Activated naive CD4-positive, alpha-beta T cell treated with anti-CD3 and anti-CD28 coated beads for 36 hours (primary cell): ENCODE measurements around the gene UBR1. TPM values are rescaled to one million over a fixed set of nuclear protein-coding genes. Genes with fewer than 3 reads are reported as not detected.

ENCODE experiments used
- CTCF ChIA-PET: fragments of 350-600 bp; sonication (Branson Sonifier 250); formaldehyde crosslinking; loops from one replicate; lab custom pipeline; 2021; ENCODE audit warnings: antibody characterized with exemption; lab: Charles Lee
- DNase-seq: peaks from one replicate; pipeline ENCODE4 v3.0.0-alpha.2; 2020
- H3K27ac Mint-ChIP-seq: one replicate; pipeline ENCODE4 v1.8.0; 2021; ENCODE audit warnings: mild to moderate bottlenecking, mixed read lengths
- H3K27me3 Mint-ChIP-seq: one replicate; pipeline ENCODE4 v1.8.0; 2021; ENCODE audit warnings: low read depth, mixed read lengths
- H3K36me3 Mint-ChIP-seq: one replicate; pipeline ENCODE4 v1.8.0; 2021; ENCODE audit warnings: low read depth, mixed read lengths
- H3K4me1 Mint-ChIP-seq: one replicate; pipeline ENCODE4 v1.8.0; 2021; ENCODE audit warnings: low read depth, mixed read lengths
- H3K4me3 Mint-ChIP-seq: one replicate; pipeline ENCODE4 v1.8.0; 2021; ENCODE audit warnings: mild to moderate bottlenecking, moderate library complexity, mixed read lengths
- H3K9me3 Mint-ChIP-seq: one replicate; pipeline ENCODE4 v1.8.0; 2021; ENCODE audit warnings: mixed read lengths
- intact Hi-C: fragments of 100-400 bp; cut with micrococcal nuclease; formaldehyde crosslinking; loops from one replicate; pipeline ENCODE4 v1.15.1; 2023
- total RNA-seq, 2 experiments: library from RNA; stranded (reverse); gene quantifications; one replicate each; pipeline ENCODE4 v1.2.3, GENCODE V29; 2021

UBR1 gene
- total RNA-seq, 2 experiments from 2014 or later = 25.2 to 25.9 TPM

DNA sequence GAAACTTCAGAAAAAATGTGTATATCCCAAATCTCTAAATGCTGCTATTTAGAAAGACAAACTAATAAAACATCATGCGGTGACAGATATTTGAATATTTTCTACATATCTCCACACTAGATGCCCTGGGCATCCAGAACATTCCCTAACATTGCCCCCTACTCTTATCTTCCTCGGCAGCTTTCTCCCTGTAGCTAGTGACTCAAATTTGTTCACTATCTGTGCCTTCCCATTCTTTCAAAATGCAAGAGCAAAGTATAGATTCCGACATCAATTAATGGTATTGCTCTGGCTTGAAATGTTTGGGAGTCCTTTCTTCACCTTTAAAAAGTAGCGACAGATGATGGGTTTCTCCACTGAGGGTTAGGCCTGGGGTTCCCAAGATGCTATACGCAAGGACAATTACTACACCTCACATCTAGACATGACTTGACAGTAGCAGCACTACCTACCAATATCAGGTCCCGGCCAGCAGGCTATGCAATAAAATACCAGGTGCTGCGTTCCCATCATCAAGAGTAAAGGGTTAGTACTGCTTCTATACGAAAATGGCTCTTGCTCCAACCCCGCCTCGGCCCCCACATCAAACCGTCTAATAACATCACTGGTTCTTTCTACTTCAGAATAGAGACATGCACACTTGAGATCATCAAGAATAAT, 631 bp downstream of the UBR1 start:
- DNase-seq = peak; percentile 52
- H3K4me3 Mint-ChIP-seq = peak overlapping the region; percentile 95
- no peaks in the 10 kb centered on the region for H3K9me3 Mint-ChIP-seq
- no peaks in the 10 kb centered on the region for H3K27me3 Mint-ChIP-seq
- peak overlapping the region; percentile 95 for H3K27ac Mint-ChIP-seq
- CTCF ChIA-PET = interaction anchor here (0.5 to 1.0 kb wide), 2 partner anchors 120 to 226 kb away, joined by 3 read pairs; no protein-coding TSS in a partner anchor
- H3K36me3 Mint-ChIP-seq = peaks cover 23% of the 10 kb centered on the region
- intact Hi-C loops = loop anchor here (1.0 to 10.0 kb wide), 5 partner anchors 18 to 530 kb away; partner anchors contain the start of genes CCNDBP1, MAP1A, STARD9 and TTBK2
- H3K4me1 Mint-ChIP-seq = peaks cover 45% of the 10 kb centered on the region

DNA sequence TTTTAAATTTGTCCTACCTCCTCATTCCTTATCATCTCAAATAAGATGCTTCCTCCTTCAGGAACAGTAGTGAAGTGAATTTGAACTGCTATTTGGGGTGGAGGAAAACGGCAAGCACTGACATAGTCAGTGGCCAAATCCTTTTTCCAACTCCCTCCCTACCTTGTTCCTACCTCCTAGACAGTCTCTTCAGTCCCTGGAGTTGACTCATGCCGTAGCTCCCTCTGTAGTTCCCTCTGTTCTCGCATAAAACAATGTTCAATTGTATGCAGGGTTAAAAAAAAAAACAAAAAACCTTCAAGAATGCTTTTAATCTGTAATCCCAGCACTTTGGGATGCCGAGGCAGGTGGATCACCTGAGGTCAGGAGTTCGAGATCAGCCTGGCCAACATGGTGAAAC, 1.4 kb downstream of the UBR1 start:
- Mint-ChIP-seq H3K4me1 (peaks cover 50% of the 10 kb centered on the region), H3K9me3 (no peaks in the 10 kb centered on the region), H3K4me3 (peak overlapping the region; percentile 13), H3K36me3 (peaks cover 26% of the 10 kb centered on the region), H3K27me3 (no peaks in the 10 kb centered on the region), H3K27ac (no peak overlapping the region)
- CTCF ChIA-PET = interaction anchor here (0.5 to 1.0 kb wide), 2 partner anchors 121 to 225 kb away, joined by 3 read pairs; no protein-coding TSS in a partner anchor
- no peak for DNase-seq
- intact Hi-C loops = loop anchor here (10.0 kb wide), 2 partner anchors 410 to 530 kb away; partner anchors contain the start of genes MAP1A and STARD9

DNA sequence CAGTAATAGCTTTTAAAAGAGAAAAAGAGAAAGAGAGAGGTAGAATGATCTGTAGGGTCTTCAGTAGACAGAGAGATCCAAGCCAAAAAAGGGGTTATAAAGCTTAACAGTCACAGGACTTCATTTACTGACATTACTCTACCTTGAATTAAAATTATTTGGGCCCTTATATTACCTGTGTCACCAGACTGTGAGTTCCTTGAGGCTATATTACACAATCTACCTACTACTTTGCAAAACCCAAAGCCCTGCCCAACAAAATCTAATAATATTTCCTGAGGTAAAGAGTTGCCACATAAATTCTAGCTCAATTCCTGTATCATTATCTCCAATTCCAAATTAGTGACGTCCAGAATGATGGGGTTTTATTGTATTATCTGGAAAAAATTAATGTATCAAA, 1.9 kb downstream of the UBR1 start:
- no peak for DNase-seq
- CTCF ChIA-PET = interaction anchor here (1.0 kb wide), 1 partner anchor 121 kb away, joined by 3 read pairs; no protein-coding TSS in a partner anchor
- H3K4me1 Mint-ChIP-seq = peaks cover 50% of the 10 kb centered on the region
- no peaks in the 10 kb centered on the region for H3K9me3 Mint-ChIP-seq
- intact Hi-C loops = loop anchor here (10.0 kb wide), 2 partner anchors 411 to 529 kb away; partner anchors contain the start of genes MAP1A and STARD9
- no peak overlapping the region for H3K4me3 Mint-ChIP-seq
- no peak overlapping the region for H3K27ac Mint-ChIP-seq
- peaks cover 26% of the 10 kb centered on the region for H3K36me3 Mint-ChIP-seq
- H3K27me3 Mint-ChIP-seq = no peaks in the 10 kb centered on the region

- Mint-ChIP-seq H3K27me3 (no peaks in the 10 kb centered on the region), H3K4me1 (peaks cover 60% of the 10 kb centered on the region), H3K9me3 (no peaks in the 10 kb centered on the region), H3K27ac (no peak overlapping the region), H3K4me3 (no peak overlapping the region), H3K36me3 (peaks cover 32% of the 10 kb centered on the region)
- DNase-seq = no peak
- intact Hi-C loops = loop anchor here (10.0 kb wide), 2 partner anchors 413 to 527 kb away; partner anchors contain the start of genes MAP1A and STARD9
- CTCF ChIA-PET = no interaction called here
Measured at GRCh38 chr15:43102187-43102586, 3.7 kb downstream of the UBR1 start.

- CTCF ChIA-PET = interaction anchor here (0.6 kb wide), 1 partner anchor 27 kb away, joined by 3 read pairs; no protein-coding TSS in a partner anchor
- H3K27me3 Mint-ChIP-seq = no peaks in the 10 kb centered on the region
- H3K27ac Mint-ChIP-seq = peak overlapping the region; percentile 38
- peaks cover 37% of the 10 kb centered on the region for H3K36me3 Mint-ChIP-seq
- H3K9me3 Mint-ChIP-seq = no peaks in the 10 kb centered on the region
- DNase-seq = peak; percentile 14
- peaks cover 65% of the 10 kb centered on the region for H3K4me1 Mint-ChIP-seq
- no peak overlapping the region for H3K4me3 Mint-ChIP-seq
- intact Hi-C loops = loop anchor here (10.0 kb wide), 2 partner anchors 414 to 526 kb away; partner anchors contain the start of genes MAP1A and STARD9
Measured at GRCh38 chr15:43100971-43101370, 4.9 kb downstream of the UBR1 start.

- Mint-ChIP-seq H3K27ac (no peak overlapping the region), H3K9me3 (no peaks in the 10 kb centered on the region), H3K4me3 (no peak overlapping the region), H3K27me3 (no peaks in the 10 kb centered on the region), H3K4me1 (peaks cover 70% of the 10 kb centered on the region), H3K36me3 (peaks cover 37% of the 10 kb centered on the region)
- intact Hi-C loops = loop anchor here (5.0 kb wide), 1 partner anchor 68 kb away; no protein-coding TSS in a partner anchor
- CTCF ChIA-PET = no interaction called here
- DNase-seq = no peak
Measured at GRCh38 chr15:43099105-43099845, 6.6 kb downstream of the UBR1 start.

DNA sequence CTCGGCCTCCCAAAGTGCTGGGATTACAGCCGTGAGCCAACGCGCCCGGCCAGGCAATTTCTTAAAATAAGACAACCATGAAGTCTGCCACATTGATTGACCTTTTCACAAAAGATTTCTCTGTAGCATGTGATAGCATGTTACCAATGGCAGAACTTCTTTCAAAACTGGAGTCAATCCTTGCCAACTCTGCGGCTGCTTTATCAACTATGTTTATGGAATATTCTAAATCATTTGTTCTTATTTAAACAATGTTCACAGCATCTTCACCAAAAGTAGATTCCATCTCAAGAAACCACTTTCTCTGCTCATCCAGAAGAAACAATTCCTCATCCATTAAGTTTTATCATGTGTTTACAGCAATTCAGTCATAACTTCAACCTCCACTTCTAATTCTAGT, 9.4 kb downstream of the UBR1 start:
- H3K4me1 Mint-ChIP-seq = peaks cover 54% of the 10 kb centered on the region
- no peaks in the 10 kb centered on the region for H3K27me3 Mint-ChIP-seq
- intact Hi-C loops = loop anchor here (5.0 kb wide), 1 partner anchor 71 kb away; no protein-coding TSS in a partner anchor
- CTCF ChIA-PET = no interaction called here
- no peak overlapping the region for H3K4me3 Mint-ChIP-seq
- DNase-seq = no peak
- H3K36me3 Mint-ChIP-seq = peaks cover 28% of the 10 kb centered on the region
- H3K27ac Mint-ChIP-seq = no peak overlapping the region
- no peaks in the 10 kb centered on the region for H3K9me3 Mint-ChIP-seq

DNA sequence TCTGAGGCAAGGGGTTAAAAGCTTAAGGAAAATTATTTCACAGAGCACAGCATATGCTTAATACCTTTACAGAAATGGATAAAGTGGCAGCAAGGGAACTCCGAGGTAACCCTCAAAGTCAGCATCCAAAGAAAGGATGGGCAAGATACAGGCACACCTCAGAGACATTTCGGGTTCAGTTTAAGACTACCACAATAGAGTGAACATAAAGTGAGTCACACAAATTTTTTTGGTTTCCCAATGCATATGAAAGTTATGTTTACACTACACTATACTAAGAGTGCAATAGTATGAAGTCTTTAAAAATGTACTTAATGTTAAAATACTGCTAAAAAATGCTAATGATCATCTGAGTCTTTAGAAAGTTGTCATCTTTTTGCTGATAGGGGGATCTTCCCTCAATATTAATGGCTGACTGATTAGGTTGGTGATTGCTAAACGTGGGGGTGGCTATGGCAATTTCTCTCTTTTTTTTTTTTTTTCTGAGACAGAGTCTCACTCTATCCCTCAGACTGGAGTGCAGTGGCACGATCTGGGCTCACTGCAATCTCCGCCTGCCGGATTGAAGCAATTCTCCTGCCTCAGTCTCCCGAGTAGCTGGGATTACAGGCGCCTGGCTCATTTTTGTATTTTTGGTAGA, 10.0 kb downstream of the UBR1 start:
- CTCF ChIA-PET = interaction anchor here (1.0 kb wide), 1 partner anchor 22 kb away, joined by 4 read pairs; no protein-coding TSS in a partner anchor
- Mint-ChIP-seq H3K36me3 (peaks cover 22% of the 10 kb centered on the region), H3K27ac (no peak overlapping the region)

GRCh38 chr15:43095243-43095642, 10.6 kb downstream of the UBR1 start:
- Mint-ChIP-seq H3K9me3 (no peaks in the 10 kb centered on the region), H3K36me3 (peaks cover 21% of the 10 kb centered on the region), H3K27ac (no peak overlapping the region), H3K27me3 (no peaks in the 10 kb centered on the region), H3K4me1 (peaks cover 43% of the 10 kb centered on the region), H3K4me3 (no peak overlapping the region)
- DNase-seq = no peak
- CTCF ChIA-PET = interaction anchor here (1.0 kb wide), 1 partner anchor 22 kb away, joined by 4 read pairs; no protein-coding TSS in a partner anchor
- intact Hi-C loops = loop anchor here (5.0 kb wide), 1 partner anchor 72 kb away; no protein-coding TSS in a partner anchor

More for the DNA sequence above, 10.0 kb downstream of the UBR1 start:
- Mint-ChIP-seq H3K4me1 (peaks cover 48% of the 10 kb centered on the region), H3K4me3 (no peak overlapping the region), H3K9me3 (no peaks in the 10 kb centered on the region), H3K27me3 (no peaks in the 10 kb centered on the region)
- intact Hi-C loops = loop anchor here (5.0 kb wide), 1 partner anchor 71 kb away; no protein-coding TSS in a partner anchor
- no peak for DNase-seq

- CTCF ChIA-PET = no interaction called here
- H3K36me3 Mint-ChIP-seq = peaks cover 22% of the 10 kb centered on the region
- peaks cover 42% of the 10 kb centered on the region for H3K4me1 Mint-ChIP-seq
- intact Hi-C loops = loop anchor here (5.0 kb wide), 1 partner anchor 73 kb away; no protein-coding TSS in a partner anchor
- DNase-seq = no peak
- H3K27me3 Mint-ChIP-seq = no peaks in the 10 kb centered on the region
- no peaks in the 10 kb centered on the region for H3K9me3 Mint-ChIP-seq
- H3K27ac Mint-ChIP-seq = no peak overlapping the region
- no peak overlapping the region for H3K4me3 Mint-ChIP-seq
Measured at GRCh38 chr15:43094416-43095030, 11.3 kb downstream of the UBR1 start.

GRCh38 chr15:43093026-43093425, 12.8 kb downstream of the UBR1 start:
- H3K36me3 Mint-ChIP-seq = peaks cover 22% of the 10 kb centered on the region
- H3K4me3 Mint-ChIP-seq = no peak overlapping the region
- H3K27ac Mint-ChIP-seq = no peak overlapping the region
- CTCF ChIA-PET = interaction anchor here (0.6 to 1.2 kb wide), 2 partner anchors 13 to 91 kb away, joined by 3 read pairs; no protein-coding TSS in a partner anchor
- intact Hi-C loops = no loop called here
- DNase-seq = no peak
- H3K4me1 Mint-ChIP-seq = peaks cover 36% of the 10 kb centered on the region
- no peaks in the 10 kb centered on the region for H3K9me3 Mint-ChIP-seq
- H3K27me3 Mint-ChIP-seq = no peaks in the 10 kb centered on the region
